NCI-H1092 (cell line): ENCODE results near the gene OR4F6.
"Not testable (repeated sequence)": the region's sequence is repeated elsewhere in the genome, so short reads cannot be mapped to it uniquely, and the experiment has no call there.

ENCODE experiments used
- DNase-seq: peaks from one replicate; lab custom pipeline; 2025; lab: John Stamatoyannopoulos, UW

The OR4F6 gene, protein sequence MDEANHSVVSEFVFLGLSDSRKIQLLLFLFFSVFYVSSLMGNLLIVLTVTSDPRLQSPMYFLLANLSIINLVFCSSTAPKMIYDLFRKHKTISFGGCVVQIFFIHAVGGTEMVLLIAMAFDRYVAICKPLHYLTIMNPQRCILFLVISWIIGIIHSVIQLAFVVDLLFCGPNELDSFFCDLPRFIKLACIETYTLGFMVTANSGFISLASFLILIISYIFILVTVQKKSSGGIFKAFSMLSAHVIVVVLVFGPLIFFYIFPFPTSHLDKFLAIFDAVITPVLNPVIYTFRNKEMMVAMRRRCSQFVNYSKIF

DNA sequence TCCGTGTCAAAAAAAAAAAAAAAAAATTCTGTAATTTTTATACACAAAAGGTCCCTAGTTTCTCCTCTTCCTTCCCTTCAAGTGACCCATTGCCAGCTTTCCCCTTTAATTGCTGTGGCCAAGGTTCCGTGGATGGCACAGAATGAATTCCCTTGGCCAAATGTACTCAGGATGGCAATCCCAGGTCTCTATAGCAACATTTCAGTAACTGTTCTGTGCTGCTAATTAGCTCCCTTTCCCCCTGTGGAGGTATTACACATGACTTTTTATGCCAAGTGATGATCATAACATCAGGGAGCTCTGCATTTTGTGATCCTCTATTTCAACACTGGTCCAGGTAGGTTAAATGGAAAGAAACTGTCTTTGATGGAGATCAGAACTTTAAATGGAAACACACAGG lies at the start of gene OR4F6:
Gene OR4F6, plus strand, starts transcription at position 301 of the 400 bp plus-strand sequence. CDS start 2,211 bp downstream, outside the sequence.
- DNase-seq, result no peak

DNA sequence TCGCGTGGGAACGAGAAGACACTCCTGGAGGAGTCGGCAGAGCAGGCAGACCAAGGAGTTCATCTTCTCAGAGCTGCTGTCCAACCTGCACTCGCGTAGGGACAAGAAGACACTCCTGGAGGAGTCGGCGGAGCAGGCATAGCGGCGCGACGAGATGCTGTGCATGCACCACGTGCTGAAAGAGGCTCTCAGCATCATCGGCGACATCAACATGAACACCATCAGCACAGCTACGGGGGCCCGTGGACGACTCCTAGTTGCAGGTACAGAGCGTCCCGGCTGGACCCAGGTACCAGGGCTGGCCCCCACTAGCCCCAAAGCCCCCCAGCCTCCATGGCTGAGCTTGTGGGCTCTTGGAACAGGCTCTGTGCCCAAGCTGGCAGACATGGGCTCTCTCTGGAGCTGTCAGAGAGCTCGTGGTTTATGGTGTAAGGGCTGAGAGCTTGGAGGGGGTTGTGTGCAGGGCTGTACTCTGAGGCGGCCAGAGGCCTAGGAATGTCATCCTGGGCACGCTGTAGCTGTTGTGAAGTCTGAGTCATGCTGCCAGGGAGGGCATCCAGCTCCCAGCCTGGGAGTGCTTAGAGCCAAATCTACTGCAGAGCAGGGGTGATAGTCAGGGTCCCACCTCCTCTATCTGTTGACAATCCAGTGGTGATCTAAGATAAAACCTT lies 38.5 kb upstream of the OR4F6 start:
- not testable (repeated sequence) for DNase-seq

DNA sequence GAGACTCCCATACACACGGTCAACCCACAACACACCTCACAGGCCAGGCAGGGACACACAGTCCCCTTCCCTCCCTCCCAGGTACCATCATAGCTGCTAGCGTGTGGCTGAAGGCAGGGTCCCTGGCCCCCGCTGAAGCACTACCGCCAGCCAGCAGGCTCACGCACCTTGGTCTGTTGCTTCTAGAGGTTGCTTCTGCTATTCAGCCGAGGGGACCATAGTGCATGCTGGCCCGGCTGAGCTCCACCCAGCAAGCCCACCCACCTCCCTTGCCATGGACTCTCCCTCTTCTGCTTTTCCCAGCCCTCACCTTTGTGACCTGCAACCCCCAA lies 38.0 kb upstream of the OR4F6 start:
- DNase-seq, result not testable (repeated sequence)

DNA sequence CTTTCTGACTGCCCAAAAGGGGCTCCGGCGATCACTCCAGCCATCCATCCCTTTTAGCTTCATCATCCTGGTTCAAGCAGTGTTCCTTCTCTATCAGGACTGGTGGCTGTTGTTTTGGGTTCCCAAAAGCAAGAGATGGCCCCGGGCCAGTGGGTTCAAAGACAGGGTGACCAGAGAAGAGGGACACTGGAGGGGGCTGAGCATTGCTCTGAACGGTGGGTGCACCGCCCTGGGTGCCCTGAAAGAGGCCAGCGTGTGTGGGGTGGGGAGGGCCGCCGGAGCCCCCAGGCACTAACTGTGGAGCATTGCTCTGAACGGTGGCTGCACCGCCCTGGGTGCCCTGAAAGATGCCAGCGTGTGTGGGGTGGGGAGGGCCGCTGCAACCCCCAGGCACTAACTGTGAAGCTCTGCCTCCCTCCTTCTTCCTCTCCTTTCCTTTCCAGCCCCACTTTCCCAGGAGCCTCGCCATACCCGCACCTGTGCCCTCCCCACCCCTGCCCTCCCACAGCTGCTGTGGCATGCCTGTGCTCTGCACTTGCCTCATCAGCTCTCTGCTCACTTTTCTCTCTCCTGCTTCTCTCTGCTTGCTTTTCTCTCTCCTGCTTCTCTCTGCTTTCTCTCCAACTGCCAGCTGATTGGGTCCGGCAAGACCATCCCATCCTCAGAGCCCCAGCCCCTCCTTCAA lies 37.4 kb upstream of the OR4F6 start:
- no peak for DNase-seq

DNA sequence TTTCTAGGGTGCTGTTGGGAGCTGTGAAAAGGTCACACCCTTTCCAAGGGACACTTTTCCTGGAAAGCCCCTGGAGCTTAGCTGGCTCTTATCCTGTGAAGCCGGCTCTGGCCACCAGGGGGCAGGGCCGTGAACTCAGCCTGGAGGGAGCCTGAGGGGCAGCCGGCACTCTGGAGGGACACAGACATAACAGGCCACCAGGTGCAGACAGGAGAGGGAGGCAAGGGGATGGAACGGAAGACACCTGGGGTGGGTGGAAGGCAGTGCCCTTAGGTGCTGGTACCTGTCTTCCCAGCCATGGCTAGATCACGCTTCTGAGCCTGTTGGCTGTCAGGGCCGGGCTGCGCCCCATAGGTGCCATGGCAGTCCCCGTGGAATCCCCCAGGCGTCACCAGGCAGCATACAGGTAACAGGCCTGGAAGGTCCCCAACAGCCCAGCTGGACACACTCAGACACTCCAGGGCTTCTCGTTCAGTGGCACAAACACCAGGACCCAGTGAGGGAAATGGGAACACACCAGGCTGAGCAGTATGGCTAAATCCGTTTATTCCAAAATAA lies 36.1 kb upstream of the OR4F6 start:
- not testable (repeated sequence) for DNase-seq

DNA sequence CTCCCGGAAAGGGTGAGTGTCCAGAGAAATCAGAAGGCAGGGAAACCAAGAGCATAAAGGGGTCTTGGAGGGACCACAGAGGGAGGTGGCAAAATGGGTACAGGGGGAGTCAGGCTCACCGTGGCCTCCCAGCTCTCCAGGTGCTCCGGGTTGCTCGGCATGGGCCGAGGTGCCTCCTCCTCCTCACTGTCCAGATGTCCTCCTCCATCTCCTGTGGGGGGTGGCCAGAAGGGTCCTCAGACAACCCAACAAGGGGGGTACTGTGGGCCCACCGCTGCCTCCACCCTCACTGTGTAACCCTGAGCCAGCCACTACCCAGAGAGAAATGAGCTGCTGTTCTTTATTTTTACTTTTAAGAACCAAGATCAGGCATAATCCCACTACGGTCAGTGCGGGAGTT lies 30.4 kb upstream of the OR4F6 start:
- DNase-seq, result no peak

DNA sequence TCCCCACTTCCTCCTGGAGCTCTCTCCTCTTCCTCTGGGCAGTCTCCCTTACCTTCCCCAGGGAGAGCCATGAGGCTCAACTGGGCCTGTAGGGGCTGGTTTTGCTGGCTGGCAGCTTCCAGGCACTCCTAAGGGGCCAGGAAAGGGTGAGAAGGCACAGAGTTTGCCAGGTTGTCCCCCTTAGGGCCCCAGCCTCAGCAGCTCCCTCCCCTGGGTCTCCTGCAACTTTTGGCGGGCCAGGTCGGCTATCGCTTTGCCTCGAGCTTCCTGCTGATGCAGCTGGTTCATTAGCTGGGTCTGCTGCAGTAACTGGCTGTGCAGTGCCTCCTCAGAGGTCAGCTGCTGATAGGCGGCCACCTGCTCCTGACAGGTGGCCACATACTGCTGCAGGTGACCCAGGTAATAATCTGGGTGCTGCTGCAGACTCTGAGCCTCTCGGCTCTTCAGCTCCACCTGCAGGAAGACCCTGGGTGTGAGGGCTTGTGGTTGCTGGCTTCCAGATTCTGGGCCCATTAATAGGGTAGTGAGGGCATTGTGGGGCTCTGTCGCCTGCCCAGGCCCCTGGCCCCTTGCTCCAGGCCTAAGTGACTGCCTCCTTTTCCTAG lies 29.7 kb upstream of the OR4F6 start:
- DNase-seq, result no peak

DNA sequence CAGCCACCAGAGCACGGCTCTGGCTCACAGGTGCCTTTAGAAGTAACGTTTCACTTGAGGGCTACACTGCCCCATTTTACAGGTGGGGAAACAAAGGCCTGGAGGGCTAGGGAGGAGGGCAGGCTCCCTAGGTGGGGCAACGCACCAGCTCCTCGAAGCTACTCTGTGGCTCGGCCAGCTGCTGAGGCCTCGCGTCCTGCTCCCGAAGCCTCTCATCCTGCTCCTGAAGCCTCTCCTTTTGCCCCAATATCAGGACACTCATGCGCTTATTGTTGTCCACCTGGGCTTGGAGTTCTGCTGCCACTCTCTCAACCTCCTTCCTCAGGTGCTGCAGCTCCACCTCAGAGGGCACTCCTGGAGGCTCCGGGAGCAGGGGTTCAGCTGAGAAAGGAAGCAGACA lies 28.2 kb upstream of the OR4F6 start:
- no peak for DNase-seq

DNA sequence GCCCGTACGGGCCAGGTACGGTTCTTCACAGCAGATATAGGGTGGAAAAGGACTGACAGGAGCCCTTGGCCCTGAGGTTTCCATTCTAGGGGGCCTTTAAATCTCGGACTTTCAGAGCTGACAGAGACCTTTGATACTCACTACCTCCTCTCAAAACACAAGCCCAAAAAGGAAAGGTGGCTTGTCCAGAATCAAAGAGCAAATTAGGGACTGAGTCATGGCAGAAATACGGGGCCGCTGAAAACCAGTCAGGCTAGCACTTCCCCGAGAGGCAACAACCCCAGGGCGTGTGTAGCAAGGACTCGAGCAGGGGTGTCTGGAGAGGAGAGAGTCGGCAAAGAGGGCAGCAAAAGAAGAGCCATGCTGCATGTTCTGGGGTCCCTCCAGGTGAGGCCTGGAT lies 24.7 kb upstream of the OR4F6 start:
- not testable (repeated sequence) for DNase-seq

DNA sequence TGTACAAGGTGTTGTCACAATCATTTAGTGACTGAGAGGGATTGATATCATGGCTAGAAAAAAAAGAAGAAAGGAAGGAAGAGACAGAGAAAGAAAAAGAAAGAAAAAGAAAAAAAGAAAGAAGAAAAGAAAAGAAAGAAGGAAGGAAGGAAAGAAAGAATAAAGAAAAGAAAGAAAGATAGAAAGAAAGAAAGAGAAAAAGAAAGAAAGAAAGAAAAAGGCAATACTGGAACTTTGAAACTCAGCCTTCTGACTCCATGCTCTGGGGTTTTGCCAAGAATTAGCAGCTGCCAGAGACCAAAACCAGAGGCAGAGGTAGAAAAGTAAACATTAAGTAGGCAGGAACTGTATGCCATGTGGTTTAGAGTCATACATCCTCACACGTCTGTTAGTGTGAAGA lies 23.1 kb upstream of the OR4F6 start:
- DNase-seq, result not testable (repeated sequence)

DNA sequence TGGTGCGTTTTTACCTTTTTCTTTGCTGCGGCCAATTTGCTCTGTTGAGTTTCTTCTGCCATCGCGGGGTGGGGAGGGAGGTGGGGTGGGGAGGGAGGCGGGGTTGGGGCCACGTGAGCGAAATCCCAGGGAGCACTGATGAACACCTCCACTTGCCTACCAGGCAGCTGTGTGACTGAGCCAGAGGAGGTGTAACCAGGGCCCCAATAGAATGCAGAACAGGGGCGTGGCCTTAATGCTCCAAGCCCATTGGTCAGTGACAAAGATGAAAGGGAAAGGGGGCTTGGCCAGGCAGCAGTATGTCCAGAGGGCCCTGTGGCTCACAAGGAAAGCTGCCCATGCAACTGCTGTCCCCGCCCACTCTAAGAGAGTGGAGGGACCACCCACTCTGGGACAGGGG lies 21.4 kb upstream of the OR4F6 start:
- DNase-seq, result no peak

DNA sequence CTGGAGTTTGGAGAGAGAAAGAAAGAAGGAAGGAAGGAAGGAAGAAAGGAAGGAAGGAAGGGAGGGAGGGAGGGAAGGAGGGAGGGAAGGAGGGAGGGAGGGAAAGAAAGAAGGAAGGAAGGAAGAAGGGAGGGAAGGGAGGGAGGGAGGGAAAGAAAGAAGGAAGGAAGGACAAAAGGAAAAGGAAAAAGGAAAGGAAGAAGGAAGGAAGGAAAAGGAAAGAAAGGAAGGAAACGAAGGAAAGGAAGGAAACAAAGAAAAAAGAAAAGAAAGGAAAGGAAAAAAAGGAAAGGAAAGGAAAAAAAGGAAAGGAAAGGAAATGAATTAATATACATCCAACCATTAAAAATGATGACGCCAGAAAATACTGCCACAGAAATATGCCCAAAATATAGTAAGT lies 18.7 kb upstream of the OR4F6 start:
- DNase-seq, result no peak

DNA sequence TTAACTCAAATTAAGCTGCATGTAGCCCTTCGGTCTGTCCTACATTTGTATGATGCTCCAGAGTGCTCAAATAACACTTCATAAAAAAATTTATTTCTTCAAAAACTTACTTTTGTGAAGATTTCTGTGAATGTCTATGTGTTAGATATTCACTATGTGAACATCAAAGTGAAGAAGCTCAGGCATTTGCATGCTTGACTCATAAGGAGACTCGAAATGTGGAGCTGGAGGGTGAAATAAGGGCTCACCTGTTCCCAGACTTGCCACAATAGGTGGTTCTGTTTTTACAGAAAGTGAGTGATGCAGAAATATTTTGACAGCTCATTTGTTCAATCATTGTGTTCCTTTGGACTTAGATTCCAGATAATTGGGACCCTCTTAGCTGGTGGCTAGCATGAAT lies 16.9 kb upstream of the OR4F6 start:
- not testable (repeated sequence) for DNase-seq

DNA sequence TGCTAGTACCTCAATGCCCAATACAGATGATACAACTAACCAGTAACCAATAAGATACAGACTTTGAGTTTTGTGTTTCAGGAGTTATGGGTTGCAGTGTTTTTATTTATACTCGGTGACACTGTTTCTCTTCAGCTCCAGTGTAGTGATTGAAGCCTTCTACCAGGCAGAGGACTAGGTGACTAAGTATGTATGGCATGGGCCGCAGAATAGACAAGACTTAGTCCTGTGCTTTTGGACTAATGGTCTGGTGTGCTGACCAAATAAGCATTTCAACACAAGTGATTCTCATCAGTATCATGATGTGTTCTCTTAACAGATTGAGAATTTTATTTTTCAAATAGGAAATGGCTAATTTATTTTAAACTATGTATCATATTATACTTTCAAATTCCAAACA lies 15.3 kb upstream of the OR4F6 start:
- not testable (repeated sequence) for DNase-seq

DNA sequence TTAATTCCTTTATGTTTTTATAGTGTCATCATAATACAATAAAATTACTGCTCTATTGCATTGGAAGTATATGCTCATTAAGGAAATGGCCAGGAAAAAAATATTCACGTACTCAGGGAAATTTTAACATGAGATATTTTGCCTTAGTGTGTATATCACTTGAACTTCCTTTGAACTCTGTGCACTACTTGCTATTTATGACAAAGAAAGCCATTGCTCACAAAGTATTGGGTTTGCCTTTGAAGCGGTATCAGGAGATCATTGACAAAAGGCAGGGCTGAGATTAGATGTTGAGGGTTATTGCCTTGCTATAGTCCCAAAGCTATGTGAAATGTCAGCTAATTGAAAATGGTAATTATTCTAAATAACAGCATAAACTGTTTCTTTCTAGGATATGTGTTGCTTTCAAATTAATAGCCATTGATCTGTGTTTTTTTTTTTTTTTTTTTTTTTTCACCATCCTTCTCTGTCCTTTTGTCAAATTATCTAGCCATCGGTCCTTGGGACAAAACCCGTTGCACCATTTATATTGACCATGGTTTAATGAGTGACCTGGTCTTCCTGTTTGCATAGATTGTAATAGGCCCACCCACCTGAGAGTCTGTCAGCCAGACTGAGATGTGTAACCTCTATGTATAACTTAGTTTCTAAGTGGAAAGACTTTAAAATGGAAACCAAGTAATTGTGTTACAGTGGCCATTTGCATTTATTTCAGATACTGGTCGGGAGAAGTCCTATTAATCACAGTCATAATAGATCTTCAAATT lies 14.6 kb upstream of the OR4F6 start:
- not testable (repeated sequence) for DNase-seq

DNA sequence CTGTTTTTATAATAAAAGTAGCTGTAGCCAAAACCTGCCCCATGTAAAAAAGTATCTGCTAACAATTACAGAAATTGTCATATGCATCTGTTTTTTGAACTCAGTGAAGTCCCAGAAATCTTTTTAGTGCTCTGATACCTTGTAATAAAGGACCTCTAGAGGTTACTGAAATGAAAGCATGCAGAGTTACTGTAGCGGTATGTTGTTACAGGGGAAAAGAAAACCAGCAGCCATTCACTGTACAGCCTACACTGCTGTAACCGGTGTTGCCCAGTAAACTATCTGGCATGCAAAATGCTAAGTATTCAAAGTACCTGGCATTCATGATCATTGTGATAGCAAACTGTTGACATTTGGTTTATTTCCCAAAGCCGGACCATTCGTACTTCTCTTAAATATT lies 12.6 kb upstream of the OR4F6 start:
- DNase-seq, result not testable (repeated sequence)

DNA sequence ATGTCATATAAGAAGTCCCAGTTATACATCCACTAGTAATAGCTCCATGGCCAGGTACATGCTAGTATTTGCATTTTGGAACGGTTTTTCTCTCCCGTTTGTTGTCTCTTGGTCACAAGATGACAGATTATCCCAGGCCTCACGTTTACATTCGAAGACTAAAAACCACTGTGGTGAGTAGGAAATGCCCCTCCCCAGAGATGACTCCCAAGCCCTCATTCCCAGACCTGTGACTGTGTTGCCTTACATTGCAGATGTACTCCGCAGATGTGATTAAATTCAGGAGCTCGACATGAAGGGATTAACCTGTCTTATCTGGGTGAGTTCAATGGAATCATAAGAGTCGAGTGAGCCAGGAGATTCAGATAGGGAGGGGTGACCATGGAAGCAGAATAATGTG lies 9.3 kb upstream of the OR4F6 start:
- DNase-seq, result not testable (repeated sequence)

DNA sequence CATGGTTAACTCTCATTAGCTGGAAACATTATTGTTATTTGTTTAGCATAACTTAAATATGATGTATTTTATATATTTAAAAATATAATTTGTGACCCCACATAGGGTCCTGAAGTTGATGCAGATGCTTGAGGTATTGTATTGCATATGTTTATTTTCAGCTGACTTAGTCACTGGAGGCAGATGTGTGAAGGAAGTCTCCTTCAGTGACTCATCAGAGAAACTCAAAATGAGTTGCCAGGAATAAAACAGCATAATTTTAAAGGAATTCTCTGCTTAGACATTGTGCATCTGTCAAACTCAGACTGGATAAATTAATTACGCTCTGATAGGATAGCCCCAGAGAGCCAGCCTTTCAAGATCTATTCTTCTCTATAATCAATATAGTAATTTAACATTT lies 7.9 kb upstream of the OR4F6 start:
- no peak for DNase-seq

DNA sequence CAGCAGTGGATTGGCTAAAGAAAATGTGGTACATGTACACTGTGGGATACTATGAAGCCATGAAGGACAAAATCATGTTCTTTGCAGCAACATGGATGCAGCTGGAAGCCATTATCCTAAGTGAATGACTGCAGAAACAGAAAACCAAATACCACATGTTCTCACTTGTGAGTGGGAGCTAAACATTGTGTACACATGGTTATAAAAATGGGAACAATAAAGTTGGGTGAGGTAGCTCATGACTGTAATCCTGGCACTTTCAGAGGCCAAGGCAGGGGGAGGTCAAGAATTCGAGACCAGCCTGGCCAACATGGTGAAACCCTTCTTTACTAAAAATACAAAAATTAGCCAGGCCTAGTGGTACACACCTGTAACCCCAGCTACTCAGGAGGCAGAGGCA lies 3.6 kb upstream of the OR4F6 start:
- no peak for DNase-seq

DNA sequence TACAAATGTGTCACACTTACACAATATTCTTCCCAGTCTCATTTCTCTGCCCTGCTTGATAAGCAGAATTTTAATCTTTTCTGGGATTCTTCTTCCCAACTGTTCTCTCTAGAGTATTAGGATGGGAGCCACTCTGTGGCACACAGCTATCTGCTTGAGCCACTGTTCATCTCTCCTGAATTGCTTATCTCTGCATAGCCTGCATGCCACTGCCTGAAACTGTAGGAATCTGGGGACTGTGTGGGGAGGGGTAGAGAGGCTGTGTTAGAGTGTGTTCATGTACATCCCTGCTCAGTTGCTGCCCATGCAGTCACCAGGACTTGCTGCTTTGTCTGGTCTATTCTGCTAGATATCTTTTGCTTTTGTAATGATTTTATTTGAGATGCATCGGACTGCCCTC lies 2.3 kb upstream of the OR4F6 start:
- no peak for DNase-seq

DNA sequence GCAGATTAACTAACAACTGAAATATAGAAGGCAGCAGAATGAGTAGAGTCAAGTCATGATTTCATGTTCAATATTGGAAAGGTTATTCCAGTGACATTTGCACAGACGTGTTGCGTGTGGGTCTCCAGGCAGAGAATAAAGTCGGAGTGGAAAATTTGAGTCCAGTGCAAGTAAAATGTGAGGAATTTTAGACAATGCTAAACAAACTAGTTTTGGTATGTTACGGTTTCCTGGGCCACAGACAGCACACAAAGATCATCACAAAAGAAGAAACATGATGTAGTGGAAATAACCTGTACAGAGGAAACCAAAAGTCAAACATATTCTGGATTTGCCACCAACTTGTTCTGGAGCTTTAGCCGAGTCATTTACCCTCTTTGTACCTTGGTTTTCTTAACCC lies 367 bp downstream of the OR4F6 start:
- no peak for DNase-seq

DNA sequence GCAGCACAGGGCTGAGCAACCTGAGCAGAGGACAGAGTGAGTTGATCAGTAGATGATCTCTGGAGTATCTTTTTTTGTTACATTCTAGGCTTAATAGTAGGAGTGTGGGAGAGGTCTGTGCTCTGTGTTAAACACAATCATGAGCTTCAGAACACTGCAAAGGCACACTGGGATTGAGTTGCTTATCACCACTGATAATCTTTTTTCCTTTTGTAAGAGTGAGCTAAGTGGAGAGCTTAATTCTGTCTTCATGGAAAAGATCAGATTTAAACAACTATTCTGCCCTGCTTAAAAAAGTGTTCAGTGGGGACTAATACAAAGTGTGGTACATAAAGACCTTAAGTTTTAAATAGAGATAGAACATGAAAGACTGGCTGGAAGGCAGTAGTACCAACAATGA lies 1.1 kb downstream of the OR4F6 start:
- DNase-seq, result no peak
